ENCODE measurements around the gene NDUFA13.

Gene NDUFA13

GRCh38 chr19:19547674-19548336 lies 31.8 kb downstream of the NDUFA13 start:
- DNase-seq (ENCODE audit: low read depth, low spot score), result no peak

GRCh38 chr19:19548915-19549759 lies 33.1 kb downstream of the NDUFA13 start:
- DNase-seq (ENCODE audit: low read depth, low spot score), result no peak

GRCh38 chr19:19549804-19550464 lies 33.9 kb downstream of the NDUFA13 start:
- no peak for DNase-seq (ENCODE audit: low read depth, low spot score)

GRCh38 chr19:19550485-19550929 lies 34.5 kb downstream of the NDUFA13 start:
- no peak for DNase-seq (ENCODE audit: low read depth, low spot score)

- DNase-seq (ENCODE audit: low read depth, low spot score), result no peak
These were observed 35.2 kb downstream of the NDUFA13 start for GRCh38 chr19:19550972-19551852.

- no peak for DNase-seq (ENCODE audit: low read depth, low spot score)
These were observed 35.8 kb downstream of the NDUFA13 start for GRCh38 chr19:19551853-19552192.

- DNase-seq (ENCODE audit: low read depth, low spot score), result no peak
These were observed 36.8 kb downstream of the NDUFA13 start for GRCh38 chr19:19552798-19553197.

- no peak for DNase-seq (ENCODE audit: low read depth, low spot score)
These were observed 37.6 kb downstream of the NDUFA13 start for GRCh38 chr19:19553670-19554069.

- no peak for DNase-seq (ENCODE audit: low read depth, low spot score)
These were observed 38.3 kb downstream of the NDUFA13 start for GRCh38 chr19:19554074-19555023.

- no peak for DNase-seq (ENCODE audit: low read depth, low spot score)
These were observed 42.0 kb downstream of the NDUFA13 start for GRCh38 chr19:19558055-19558454.

- no peak for DNase-seq (ENCODE audit: low read depth, low spot score)
These were observed 42.6 kb downstream of the NDUFA13 start for GRCh38 chr19:19558636-19559035.

GRCh38 chr19:19559931-19560330 lies 43.9 kb downstream of the NDUFA13 start:
- DNase-seq (ENCODE audit: low read depth, low spot score), result no peak

GRCh38 chr19:19561946-19562664 lies 46.1 kb downstream of the NDUFA13 start:
- no peak for DNase-seq (ENCODE audit: low read depth, low spot score)

GRCh38 chr19:19562665-19563347 lies 46.8 kb downstream of the NDUFA13 start:
- no peak for DNase-seq (ENCODE audit: low read depth, low spot score)

GRCh38 chr19:19563348-19563848 lies 47.4 kb downstream of the NDUFA13 start:
- no peak for DNase-seq (ENCODE audit: low read depth, low spot score)

GRCh38 chr19:19566306-19566705 lies 50.3 kb downstream of the NDUFA13 start:
- DNase-seq (ENCODE audit: low read depth, low spot score), result no peak

GRCh38 chr19:19567391-19567790 lies 51.4 kb downstream of the NDUFA13 start:
- DNase-seq (ENCODE audit: low read depth, low spot score), result no peak

- no peak for DNase-seq (ENCODE audit: low read depth, low spot score)
These were observed 53.1 kb downstream of the NDUFA13 start for GRCh38 chr19:19568802-19569756.

Data from brain pericyte (primary cell).